ENCODE data around the gene PSMA6. TPM values are rescaled to one million over a fixed set of nuclear protein-coding genes. Genes with fewer than 3 reads are reported as not detected.

PSMA6 gene
- total and polyA plus RNA-seq, 2 of the 8 experiments (the other 6 are each of a cell fraction or from before 2014, with no cell fraction given), result 180 to 238 TPM

DNA sequence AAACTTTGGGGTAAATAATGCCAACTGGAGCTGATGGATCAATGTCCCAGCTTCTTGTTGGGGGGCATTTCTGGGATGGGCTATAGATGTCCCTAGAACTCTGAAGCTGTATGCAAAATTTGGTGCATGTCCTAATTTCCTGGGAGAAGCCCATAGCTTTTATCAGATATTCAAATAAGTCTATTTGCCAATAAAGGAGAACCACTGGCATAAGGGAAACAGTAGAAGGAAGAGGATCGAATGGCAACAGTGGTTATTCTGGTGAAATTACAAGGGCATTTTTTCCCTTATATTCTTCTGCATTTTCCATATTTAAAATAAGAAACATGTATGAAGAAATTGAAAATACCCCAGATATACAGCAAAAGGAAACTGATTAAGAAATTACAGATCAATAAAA, 34.2 kb downstream of the PSMA6 start (continued):
- TF ChIP-seq, protein P1, sequence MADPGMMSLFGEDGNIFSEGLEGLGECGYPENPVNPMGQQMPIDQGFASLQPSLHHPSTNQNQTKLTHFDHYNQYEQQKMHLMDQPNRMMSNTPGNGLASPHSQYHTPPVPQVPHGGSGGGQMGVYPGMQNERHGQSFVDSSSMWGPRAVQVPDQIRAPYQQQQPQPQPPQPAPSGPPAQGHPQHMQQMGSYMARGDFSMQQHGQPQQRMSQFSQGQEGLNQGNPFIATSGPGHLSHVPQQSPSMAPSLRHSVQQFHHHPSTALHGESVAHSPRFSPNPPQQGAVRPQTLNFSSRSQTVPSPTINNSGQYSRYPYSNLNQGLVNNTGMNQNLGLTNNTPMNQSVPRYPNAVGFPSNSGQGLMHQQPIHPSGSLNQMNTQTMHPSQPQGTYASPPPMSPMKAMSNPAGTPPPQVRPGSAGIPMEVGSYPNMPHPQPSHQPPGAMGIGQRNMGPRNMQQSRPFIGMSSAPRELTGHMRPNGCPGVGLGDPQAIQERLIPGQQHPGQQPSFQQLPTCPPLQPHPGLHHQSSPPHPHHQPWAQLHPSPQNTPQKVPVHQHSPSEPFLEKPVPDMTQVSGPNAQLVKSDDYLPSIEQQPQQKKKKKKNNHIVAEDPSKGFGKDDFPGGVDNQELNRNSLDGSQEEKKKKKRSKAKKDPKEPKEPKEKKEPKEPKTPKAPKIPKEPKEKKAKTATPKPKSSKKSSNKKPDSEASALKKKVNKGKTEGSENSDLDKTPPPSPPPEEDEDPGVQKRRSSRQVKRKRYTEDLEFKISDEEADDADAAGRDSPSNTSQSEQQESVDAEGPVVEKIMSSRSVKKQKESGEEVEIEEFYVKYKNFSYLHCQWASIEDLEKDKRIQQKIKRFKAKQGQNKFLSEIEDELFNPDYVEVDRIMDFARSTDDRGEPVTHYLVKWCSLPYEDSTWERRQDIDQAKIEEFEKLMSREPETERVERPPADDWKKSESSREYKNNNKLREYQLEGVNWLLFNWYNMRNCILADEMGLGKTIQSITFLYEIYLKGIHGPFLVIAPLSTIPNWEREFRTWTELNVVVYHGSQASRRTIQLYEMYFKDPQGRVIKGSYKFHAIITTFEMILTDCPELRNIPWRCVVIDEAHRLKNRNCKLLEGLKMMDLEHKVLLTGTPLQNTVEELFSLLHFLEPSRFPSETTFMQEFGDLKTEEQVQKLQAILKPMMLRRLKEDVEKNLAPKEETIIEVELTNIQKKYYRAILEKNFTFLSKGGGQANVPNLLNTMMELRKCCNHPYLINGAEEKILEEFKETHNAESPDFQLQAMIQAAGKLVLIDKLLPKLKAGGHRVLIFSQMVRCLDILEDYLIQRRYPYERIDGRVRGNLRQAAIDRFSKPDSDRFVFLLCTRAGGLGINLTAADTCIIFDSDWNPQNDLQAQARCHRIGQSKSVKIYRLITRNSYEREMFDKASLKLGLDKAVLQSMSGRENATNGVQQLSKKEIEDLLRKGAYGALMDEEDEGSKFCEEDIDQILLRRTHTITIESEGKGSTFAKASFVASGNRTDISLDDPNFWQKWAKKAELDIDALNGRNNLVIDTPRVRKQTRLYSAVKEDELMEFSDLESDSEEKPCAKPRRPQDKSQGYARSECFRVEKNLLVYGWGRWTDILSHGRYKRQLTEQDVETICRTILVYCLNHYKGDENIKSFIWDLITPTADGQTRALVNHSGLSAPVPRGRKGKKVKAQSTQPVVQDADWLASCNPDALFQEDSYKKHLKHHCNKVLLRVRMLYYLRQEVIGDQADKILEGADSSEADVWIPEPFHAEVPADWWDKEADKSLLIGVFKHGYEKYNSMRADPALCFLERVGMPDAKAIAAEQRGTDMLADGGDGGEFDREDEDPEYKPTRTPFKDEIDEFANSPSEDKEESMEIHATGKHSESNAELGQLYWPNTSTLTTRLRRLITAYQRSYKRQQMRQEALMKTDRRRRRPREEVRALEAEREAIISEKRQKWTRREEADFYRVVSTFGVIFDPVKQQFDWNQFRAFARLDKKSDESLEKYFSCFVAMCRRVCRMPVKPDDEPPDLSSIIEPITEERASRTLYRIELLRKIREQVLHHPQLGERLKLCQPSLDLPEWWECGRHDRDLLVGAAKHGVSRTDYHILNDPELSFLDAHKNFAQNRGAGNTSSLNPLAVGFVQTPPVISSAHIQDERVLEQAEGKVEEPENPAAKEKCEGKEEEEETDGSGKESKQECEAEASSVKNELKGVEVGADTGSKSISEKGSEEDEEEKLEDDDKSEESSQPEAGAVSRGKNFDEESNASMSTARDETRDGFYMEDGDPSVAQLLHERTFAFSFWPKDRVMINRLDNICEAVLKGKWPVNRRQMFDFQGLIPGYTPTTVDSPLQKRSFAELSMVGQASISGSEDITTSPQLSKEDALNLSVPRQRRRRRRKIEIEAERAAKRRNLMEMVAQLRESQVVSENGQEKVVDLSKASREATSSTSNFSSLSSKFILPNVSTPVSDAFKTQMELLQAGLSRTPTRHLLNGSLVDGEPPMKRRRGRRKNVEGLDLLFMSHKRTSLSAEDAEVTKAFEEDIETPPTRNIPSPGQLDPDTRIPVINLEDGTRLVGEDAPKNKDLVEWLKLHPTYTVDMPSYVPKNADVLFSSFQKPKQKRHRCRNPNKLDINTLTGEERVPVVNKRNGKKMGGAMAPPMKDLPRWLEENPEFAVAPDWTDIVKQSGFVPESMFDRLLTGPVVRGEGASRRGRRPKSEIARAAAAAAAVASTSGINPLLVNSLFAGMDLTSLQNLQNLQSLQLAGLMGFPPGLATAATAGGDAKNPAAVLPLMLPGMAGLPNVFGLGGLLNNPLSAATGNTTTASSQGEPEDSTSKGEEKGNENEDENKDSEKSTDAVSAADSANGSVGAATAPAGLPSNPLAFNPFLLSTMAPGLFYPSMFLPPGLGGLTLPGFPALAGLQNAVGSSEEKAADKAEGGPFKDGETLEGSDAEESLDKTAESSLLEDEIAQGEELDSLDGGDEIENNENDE (IDR thresholded peaks at IDR 0.05; ENCODE audit: insufficient replicate concordance, low read length), result no peak
- TF ChIP-seq HDAC2 (IDR thresholded peaks at IDR 0.05; ENCODE audit: borderline replicate concordance in 1 of 2, low read depth in 2 of 2, low read length in 2 of 2), result no peak
- no peak for TF ChIP-seq KDM5A (IDR thresholded peaks at IDR 0.05; ENCODE audit: low read length)
